Ascending aorta (tissue), 2 donors: ENCODE results near the gene C1QL4. TPM values are rescaled to one million over a fixed set of nuclear protein-coding genes. Genes with fewer than 3 reads are reported as not detected.
"Not testable (repeated sequence)": the region's sequence is repeated elsewhere in the genome, so short reads cannot be mapped to it uniquely, and the experiment has no call there.

ENCODE experiments used
- DNase-seq, 2 donors: peaks; one replicate each; pipeline ENCODE4 v3.0.0-alpha.2; 2019; ENCODE audit warnings: low spot score in 2 of 2
- H3K27ac ChIP-seq, 2 donors: fragments of 200-600 bp; sonication (generic); one replicate each; pipeline ENCODE4 v1.5.1; 2016 to 2017; ENCODE audit warnings: mild to moderate bottlenecking in 1 of 2
- H3K27me3 ChIP-seq: fragments of 200-600 bp; sonication (generic); one replicate; pipeline ENCODE4 v1.5.1; 2017
- H3K36me3 ChIP-seq, 2 donors: fragments of 200-600 bp; sonication (generic); one replicate each; pipeline ENCODE4 v1.5.1; 2016
- H3K4me1 ChIP-seq, 2 donors: fragments of 200-600 bp; sonication (generic); one replicate each; pipeline ENCODE4 v1.5.1; 2016 to 2017; ENCODE audit warnings: mild to moderate bottlenecking in 1 of 2
- H3K4me3 ChIP-seq, 2 donors: fragments of 200-600 bp; sonication (generic); one replicate each; pipeline ENCODE4 v1.5.1; 2016 to 2017; ENCODE audit warnings: mild to moderate bottlenecking in 1 of 2
- H3K9me3 ChIP-seq, 2 donors: fragments of 200-600 bp; sonication (generic); one replicate each; pipeline ENCODE4 v1.5.1; 2016
- intact Hi-C: fragments of 100-400 bp; cut with DNase I; formaldehyde crosslinking; loops from one replicate; pipeline ENCODE4 v1.15.1; 2023
- total RNA-seq: library from RNA; depleted of rRNA; stranded (reverse); fragments of >200 nt; gene quantifications from one replicate; pipeline ENCODE4 v1.1.0, GENCODE V29; 2016
- TF ChIP-seq, protein P1 (sequence below), 3 experiments: fragments of 200-600 bp in 2 of 3; fragments of 450-650 bp in 1 of 3; sonication (generic) in 2 of 3; IDR thresholded peaks; one replicate each; pipeline ENCODE4 v1.5.1; 2016 to 2019; ENCODE audit warnings: antibody characterized with exemption in 3 of 3, mild to moderate bottlenecking in 1 of 3, moderate library complexity in 1 of 3

Gene C1QL4
- total RNA-seq, 1 donor from 2014 or later = not detected

DNA sequence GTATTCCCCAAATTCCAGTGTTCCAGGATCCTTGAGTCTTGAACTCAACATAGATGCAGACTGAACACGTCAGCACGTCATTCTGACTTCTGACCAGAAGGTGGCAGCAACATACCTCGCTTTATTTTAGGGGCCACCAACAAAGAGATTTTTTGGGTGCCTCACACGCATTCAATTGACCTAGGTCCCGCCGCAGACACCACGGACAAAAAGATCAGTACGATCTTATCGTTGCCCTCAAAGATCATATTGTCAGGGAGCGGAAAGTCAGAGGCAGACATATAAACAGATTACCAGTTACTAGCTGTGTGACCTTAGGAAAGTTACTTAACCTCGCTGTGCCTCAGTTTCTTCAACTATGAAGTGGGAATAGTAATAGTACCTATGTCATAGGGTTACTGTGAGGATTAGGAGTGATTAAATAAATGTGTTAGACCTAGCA is 48.6 kb downstream of the C1QL4 start:
- intact Hi-C loops = loop anchor here (2.0 to 5.0 kb wide), 2 partner anchors 48 to 224 kb away; partner anchors contain the start of gene C1QL4
- H3K9me3 ChIP-seq = no peaks in the 10 kb centered on the region
- TF ChIP-seq, protein P1, sequence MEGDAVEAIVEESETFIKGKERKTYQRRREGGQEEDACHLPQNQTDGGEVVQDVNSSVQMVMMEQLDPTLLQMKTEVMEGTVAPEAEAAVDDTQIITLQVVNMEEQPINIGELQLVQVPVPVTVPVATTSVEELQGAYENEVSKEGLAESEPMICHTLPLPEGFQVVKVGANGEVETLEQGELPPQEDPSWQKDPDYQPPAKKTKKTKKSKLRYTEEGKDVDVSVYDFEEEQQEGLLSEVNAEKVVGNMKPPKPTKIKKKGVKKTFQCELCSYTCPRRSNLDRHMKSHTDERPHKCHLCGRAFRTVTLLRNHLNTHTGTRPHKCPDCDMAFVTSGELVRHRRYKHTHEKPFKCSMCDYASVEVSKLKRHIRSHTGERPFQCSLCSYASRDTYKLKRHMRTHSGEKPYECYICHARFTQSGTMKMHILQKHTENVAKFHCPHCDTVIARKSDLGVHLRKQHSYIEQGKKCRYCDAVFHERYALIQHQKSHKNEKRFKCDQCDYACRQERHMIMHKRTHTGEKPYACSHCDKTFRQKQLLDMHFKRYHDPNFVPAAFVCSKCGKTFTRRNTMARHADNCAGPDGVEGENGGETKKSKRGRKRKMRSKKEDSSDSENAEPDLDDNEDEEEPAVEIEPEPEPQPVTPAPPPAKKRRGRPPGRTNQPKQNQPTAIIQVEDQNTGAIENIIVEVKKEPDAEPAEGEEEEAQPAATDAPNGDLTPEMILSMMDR (IDR thresholded peaks at IDR 0.05) = peak; percentile 84 to 87 (median 87)

DNA sequence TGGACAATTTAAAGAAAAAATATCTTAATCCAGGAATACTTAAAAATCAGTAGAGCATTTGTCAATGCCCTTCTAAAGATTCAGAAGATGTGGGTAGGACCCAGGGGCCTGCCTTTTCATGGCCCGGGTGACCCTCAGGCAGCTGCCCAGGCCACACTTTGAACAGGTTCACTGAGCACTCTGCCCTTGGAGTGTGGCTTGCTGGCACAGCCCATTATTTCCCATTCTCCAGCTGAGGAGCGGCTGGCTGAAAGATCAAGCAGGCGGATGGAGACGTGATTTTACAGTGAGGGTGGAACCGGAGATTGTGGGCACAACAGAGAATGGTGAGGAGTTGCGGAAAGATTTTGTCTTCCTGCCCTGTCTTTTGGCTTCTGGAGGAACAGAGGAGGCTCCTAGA is 49.1 kb downstream of the C1QL4 start:
- Histone ChIP-seq H3K9me3 (no peaks in the 10 kb centered on the region), H3K27me3 (no peaks in the 10 kb centered on the region), H3K36me3 (no peaks in the 10 kb centered on the region), H3K27ac (no peak overlapping the region), H3K4me1 (peaks cover 3 to 4% of the 10 kb centered on the region in 2 donors), H3K4me3 (no peak overlapping the region)
- no peak for DNase-seq
- TF ChIP-seq, protein P1 (IDR thresholded peaks at IDR 0.05) = no peak
- intact Hi-C loops = loop anchor here (2.0 to 5.0 kb wide), 2 partner anchors 49 to 224 kb away; partner anchors contain the start of gene C1QL4

More for the DNA sequence above, 48.6 kb downstream of the C1QL4 start:
- Histone ChIP-seq H3K4me3 (no peak overlapping the region), H3K36me3 (no peaks in the 10 kb centered on the region), H3K27me3 (no peaks in the 10 kb centered on the region), H3K4me1 (peaks cover 4 to 7% of the 10 kb centered on the region in 2 donors), H3K27ac (no peak overlapping the region)
- DNase-seq = peak in 1 of 2 donors; percentile 70

DNA sequence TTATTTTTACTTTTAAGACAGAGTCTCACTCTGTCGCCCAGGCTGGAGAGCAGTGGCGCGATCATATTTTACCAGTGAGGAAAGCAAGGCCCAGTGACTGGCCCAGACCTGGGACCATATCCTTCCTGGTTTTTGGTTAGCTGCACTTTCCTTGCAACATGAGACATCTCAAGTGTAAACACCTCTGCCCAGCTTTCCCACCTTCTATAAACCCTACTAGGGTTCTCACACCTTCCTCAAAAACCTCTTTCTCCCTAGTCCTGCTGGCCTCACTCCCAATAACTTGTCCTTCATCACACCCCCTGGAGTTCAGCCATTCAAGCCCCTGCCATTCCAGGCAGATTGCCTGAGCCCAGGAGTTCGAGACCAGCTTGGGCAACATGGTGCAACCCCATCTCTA is 52.3 kb downstream of the C1QL4 start:
- Histone ChIP-seq H3K4me3 (no peak overlapping the region), H3K36me3 (no peaks in the 10 kb centered on the region), H3K27me3 (no peaks in the 10 kb centered on the region), H3K4me1 (no peaks in the 10 kb centered on the region), H3K9me3 (no peaks in the 10 kb centered on the region), H3K27ac (no peak overlapping the region)
- TF ChIP-seq, protein P1 (IDR thresholded peaks at IDR 0.05) = no peak
- intact Hi-C loops = loop anchor here (5.0 kb wide), 1 partner anchor 228 kb away; no protein-coding TSS in a partner anchor
- no peak for DNase-seq

DNA sequence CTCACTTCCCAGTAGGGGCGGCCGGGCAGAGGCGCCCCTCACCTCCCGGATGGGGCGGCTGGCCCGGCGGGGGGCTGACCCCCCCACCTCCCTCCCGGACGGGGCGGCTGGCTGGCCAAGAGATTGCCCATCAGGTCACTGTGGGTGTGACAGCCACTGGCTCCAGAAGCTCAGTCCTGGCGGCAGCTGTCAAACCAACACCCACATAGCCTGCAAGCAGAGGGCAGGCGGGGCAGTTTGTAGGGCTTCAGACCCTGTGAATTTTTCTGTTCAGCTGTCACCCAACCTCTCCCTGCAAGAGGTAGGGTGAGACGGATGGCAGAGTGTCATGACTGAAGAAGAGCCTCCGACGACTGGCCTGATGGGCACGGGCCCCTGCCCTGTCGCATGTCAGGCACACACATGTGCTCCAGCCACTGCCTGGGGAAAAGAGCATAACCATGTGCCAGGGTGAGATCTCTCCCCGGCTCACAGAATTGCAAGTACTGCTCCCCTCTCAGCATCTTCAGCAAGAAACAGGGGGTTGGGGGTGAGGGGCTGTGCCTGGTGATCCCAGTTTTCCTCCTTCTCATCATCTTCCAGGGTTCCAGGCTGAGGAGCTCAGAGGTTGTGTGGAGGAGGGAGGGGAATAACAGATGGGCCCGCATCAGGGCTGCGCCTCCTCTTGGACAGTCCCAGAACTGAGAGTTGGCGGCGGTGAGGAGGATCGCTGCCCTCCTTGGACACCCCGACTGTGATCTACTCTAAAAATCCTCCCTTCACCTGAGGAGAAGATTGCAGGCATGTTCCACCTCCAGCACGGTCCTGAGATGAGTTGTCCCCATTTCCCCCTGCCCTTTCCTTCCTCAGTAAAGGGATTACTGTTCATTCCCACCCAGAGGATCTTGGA is 53.2 kb downstream of the C1QL4 start:
- H3K27me3 ChIP-seq = no peaks in the 10 kb centered on the region
- no peaks in the 10 kb centered on the region for H3K4me1 ChIP-seq
- H3K36me3 ChIP-seq = no peaks in the 10 kb centered on the region
- no peak overlapping the region for H3K4me3 ChIP-seq
- no peaks in the 10 kb centered on the region for H3K9me3 ChIP-seq
- intact Hi-C loops = no loop called here
- no peak for DNase-seq
- TF ChIP-seq, protein P1 (IDR thresholded peaks at IDR 0.05) = no peak
- H3K27ac ChIP-seq = no peak overlapping the region

DNA sequence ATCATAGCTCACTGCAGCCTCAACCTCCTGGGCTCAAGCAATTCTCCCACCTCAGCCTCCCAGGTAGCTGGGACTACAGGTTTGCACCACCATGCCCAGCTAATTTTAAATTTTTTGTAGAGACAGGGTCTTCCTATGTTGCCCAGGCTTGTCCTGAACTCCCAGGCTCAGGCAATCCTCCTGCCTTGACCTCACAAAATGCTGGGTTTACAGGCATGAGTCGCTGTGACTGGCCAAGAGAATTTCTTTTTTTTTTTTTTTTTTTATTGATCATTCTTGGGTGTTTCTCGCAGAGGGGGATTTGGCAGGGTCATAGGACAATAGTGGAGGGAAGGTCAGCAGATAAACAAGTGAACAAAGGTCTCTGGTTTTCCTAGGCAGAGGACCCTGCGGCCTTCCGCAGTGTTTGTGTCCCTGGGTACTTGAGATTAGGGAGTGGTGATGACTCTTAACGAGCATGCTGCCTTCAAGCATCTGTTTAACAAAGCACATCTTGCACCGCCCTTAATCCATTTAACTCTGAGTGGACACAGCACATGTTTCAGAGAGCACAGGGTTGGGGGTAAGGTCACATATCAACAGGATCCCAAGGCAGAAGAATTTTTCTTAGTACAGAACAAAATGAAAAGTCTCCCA is 54.1 kb downstream of the C1QL4 start:
- H3K36me3 ChIP-seq, H3K27me3 ChIP-seq, H3K4me3 ChIP-seq, H3K27ac ChIP-seq, H3K9me3 ChIP-seq, H3K4me1 ChIP-seq, DNase-seq, intact Hi-C loops: not testable (repeated sequence)

Other genes with a start within 250 kb of the C1QL4 start
- gene DHH, start 242.4 kb downstream of the C1QL4 start, total RNA-seq = 31.5 TPM
- gene LMBR1L, start 226.3 kb downstream of the C1QL4 start, total RNA-seq = 74.2 TPM
- gene TUBA1B, start 205.8 kb downstream of the C1QL4 start, total RNA-seq = 1,333 TPM
- gene TUBA1A, start 148.1 kb downstream of the C1QL4 start, total RNA-seq = 214 TPM
- gene TUBA1C, start 72.1 kb downstream of the C1QL4 start, total RNA-seq = 370 TPM
- not detected for gene PRPH, start 42.0 kb downstream of the C1QL4 start, total RNA-seq
- not detected for gene TROAP, start 13.9 kb downstream of the C1QL4 start, total RNA-seq
- gene DNAJC22, start 9.7 kb upstream of the C1QL4 start, total RNA-seq = not detected
- 13.8 TPM for gene SPATS2, start 30.3 kb upstream of the C1QL4 start, total RNA-seq
- not detected for gene KCNH3, start 201.8 kb upstream of the C1QL4 start, total RNA-seq
- gene MCRS1, start 231.0 kb upstream of the C1QL4 start, total RNA-seq = 66.8 TPM